Peyer's patch (tissue), 4 donors: ENCODE data around the gene DAAM1. TPM values are rescaled to one million over a fixed set of nuclear protein-coding genes. Genes with fewer than 3 reads are reported as not detected.

Experiments
- DNase-seq, 3 donors: peaks; one replicate each; pipeline ENCODE4 v3.0.0-alpha.2; 2017 to 2019
- H3K27ac ChIP-seq, 4 donors: fragments of 200-600 bp; sonication (generic); one replicate each; pipeline ENCODE4 v1.5.1; 2016 to 2019
- H3K27me3 ChIP-seq, 2 donors: fragments of 200-600 bp; sonication (generic); one replicate each; pipeline ENCODE4 v1.5.1; 2019
- H3K36me3 ChIP-seq, 3 donors: fragments of 200-600 bp; sonication (generic); one replicate each; pipeline ENCODE4 v1.5.1; 2016 to 2019
- H3K4me1 ChIP-seq, 4 donors: fragments of 200-600 bp; sonication (generic); one replicate each; pipeline ENCODE4 v1.5.1; 2016 to 2019
- H3K4me3 ChIP-seq, 4 donors: fragments of 200-600 bp; sonication (generic); 1 replicate in 3 of 4; 2 replicates in 1 of 4; pipeline ENCODE4 v1.5.1; 2016 to 2019; ENCODE audit warnings: mild to moderate bottlenecking in 1 of 4
- H3K9me3 ChIP-seq, 4 donors: fragments of 200-600 bp; sonication (generic); one replicate each; pipeline ENCODE4 v1.5.1; 2016 to 2019; ENCODE audit warnings: mild to moderate bottlenecking in 1 of 4
- POLR2A ChIP-seq, 2 donors: fragments of 450-650 bp; IDR thresholded peaks; one replicate each; pipeline ENCODE4 v1.5.1; 2017; ENCODE audit warnings: antibody characterized with exemption in 2 of 2, mild to moderate bottlenecking in 2 of 2, moderate library complexity in 2 of 2
- total RNA-seq, 4 donors: library from RNA; depleted of rRNA; stranded (reverse); fragments of >200 nt; gene quantifications; one replicate each; pipeline ENCODE4 v1.1.0, GENCODE V29; 2016
- TF ChIP-seq, protein P1 (sequence below), 6 experiments: fragments of 450-650 bp in 4 of 6; fragments of 200-600 bp in 2 of 6; sonication (generic) in 1 of 6; IDR thresholded peaks; one replicate each; pipeline ENCODE4 v1.5.1; 2017 to 2019; ENCODE audit warnings: antibody characterized with exemption in 6 of 6, mild to moderate bottlenecking in 3 of 6, moderate library complexity in 1 of 6

DAAM1 gene
- total RNA-seq, 4 donors from 2014 or later: 17.7 to 110 (median 61.7) TPM

- TF ChIP-seq POLR2A (IDR thresholded peaks at IDR 0.05): no peak
- TF ChIP-seq, protein P1, sequence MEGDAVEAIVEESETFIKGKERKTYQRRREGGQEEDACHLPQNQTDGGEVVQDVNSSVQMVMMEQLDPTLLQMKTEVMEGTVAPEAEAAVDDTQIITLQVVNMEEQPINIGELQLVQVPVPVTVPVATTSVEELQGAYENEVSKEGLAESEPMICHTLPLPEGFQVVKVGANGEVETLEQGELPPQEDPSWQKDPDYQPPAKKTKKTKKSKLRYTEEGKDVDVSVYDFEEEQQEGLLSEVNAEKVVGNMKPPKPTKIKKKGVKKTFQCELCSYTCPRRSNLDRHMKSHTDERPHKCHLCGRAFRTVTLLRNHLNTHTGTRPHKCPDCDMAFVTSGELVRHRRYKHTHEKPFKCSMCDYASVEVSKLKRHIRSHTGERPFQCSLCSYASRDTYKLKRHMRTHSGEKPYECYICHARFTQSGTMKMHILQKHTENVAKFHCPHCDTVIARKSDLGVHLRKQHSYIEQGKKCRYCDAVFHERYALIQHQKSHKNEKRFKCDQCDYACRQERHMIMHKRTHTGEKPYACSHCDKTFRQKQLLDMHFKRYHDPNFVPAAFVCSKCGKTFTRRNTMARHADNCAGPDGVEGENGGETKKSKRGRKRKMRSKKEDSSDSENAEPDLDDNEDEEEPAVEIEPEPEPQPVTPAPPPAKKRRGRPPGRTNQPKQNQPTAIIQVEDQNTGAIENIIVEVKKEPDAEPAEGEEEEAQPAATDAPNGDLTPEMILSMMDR (IDR thresholded peaks at IDR 0.05): no peak
- DNase-seq: no peak
- H3K9me3 ChIP-seq: no peaks in the 10 kb centered on the region
- no peaks in the 10 kb centered on the region for H3K4me1 ChIP-seq
- peak overlapping the region in 1 of 4 donors; percentile 29 for H3K27ac ChIP-seq
- no peak overlapping the region for H3K4me3 ChIP-seq
- peaks cover 0 to 6% (median 0%) of the 10 kb centered on the region in 3 donors for H3K36me3 ChIP-seq
- H3K27me3 ChIP-seq: no peaks in the 10 kb centered on the region
Measured at GRCh38 chr14:59349258-59349701, 160.8 kb downstream of the DAAM1 start.

GRCh38 chr14:59352961-59353360 is 164.5 kb downstream of the DAAM1 start:
- Histone ChIP-seq H3K27me3 (no peaks in the 10 kb centered on the region), H3K9me3 (no peaks in the 10 kb centered on the region), H3K4me3 (no peak overlapping the region), H3K4me1 (peaks cover 0 to under 1% (median 0%) of the 10 kb centered on the region in 4 donors), H3K36me3 (peaks cover 0 to 28% (median 0%) of the 10 kb centered on the region in 3 donors), H3K27ac (no peak overlapping the region)
- no peak for TF ChIP-seq POLR2A (IDR thresholded peaks at IDR 0.05)
- TF ChIP-seq, protein P1 (IDR thresholded peaks at IDR 0.05): no peak
- DNase-seq: no peak

DNA sequence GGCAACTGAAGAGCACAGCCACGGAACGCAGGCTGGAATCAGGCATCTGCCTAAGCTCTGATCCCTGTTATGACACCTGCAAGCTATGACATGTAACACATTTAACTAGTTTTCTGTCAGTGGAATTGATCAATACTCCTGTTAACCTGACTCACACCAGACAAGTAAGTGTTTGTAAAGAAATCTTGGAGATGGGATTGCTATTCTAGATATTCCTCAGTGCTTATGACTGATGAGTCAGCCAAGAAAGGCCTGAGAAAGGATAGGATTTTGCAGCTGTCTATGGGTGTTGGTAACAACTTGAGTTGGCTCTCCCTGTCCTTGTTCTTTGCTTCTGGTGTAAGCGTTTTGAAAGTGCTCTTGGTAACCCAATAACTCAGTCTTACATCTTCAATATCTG is 166.2 kb downstream of the DAAM1 start:
- H3K9me3 ChIP-seq: no peaks in the 10 kb centered on the region
- TF ChIP-seq, protein P1 (IDR thresholded peaks at IDR 0.05): no peak
- no peak for TF ChIP-seq POLR2A (IDR thresholded peaks at IDR 0.05)
- H3K4me1 ChIP-seq: peaks cover 0 to 16% (median 0%) of the 10 kb centered on the region in 4 donors
- peak overlapping the region in 1 of 4 donors; percentile 17 for H3K27ac ChIP-seq
- no peak overlapping the region for H3K4me3 ChIP-seq
- DNase-seq: no peak
- H3K27me3 ChIP-seq: no peaks in the 10 kb centered on the region
- H3K36me3 ChIP-seq: peaks cover 0 to 28% (median 0%) of the 10 kb centered on the region in 3 donors

DNA sequence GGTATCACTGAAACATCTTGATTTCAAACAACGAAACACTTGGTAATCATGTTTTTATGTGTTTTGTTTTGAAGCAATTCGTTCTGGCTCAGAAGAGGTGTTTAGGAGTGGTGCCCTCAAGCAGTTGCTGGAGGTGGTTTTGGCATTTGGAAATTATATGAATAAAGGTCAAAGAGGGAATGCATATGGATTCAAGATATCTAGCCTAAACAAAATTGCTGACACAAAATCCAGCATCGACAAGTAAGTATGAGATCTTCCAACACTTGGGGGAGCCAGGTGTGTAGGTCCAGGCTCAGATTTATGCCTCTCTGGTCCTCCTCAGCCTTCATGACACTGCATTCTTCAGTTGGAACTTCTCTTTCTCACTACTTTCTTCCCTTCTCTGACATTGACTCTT is 166.6 kb downstream of the DAAM1 start:
- TF ChIP-seq, protein P1 (IDR thresholded peaks at IDR 0.05): no peak
- no peak for TF ChIP-seq POLR2A (IDR thresholded peaks at IDR 0.05)
- Histone ChIP-seq H3K4me3 (no peak overlapping the region), H3K36me3 (peaks cover 0 to 28% (median 0%) of the 10 kb centered on the region in 3 donors), H3K27ac (peak overlapping the region in 1 of 4 donors; percentile 15), H3K27me3 (no peaks in the 10 kb centered on the region), H3K9me3 (no peaks in the 10 kb centered on the region), H3K4me1 (peaks cover 0 to 21% (median 0%) of the 10 kb centered on the region in 4 donors)
- no peak for DNase-seq

DNA sequence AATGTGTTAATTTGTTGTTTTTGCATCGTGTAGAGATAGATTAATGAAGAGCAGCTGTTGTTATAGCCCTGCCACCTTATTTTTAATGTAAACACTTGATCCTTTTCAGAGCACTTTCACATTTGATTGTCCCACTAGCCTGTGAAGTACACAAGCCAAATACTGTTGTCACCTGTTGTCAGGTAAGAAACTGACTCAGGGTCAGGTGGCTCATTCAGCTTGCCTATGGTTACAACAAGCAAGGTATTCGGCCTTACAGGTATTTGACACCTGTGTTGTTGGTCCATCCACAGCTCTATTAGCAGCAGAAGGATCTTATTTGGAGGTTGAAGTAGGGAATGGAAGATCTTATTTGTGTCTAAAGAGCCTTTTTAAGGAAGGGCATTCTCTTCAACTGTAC is 167.8 kb downstream of the DAAM1 start:
- TF ChIP-seq, protein P1 (IDR thresholded peaks at IDR 0.05): no peak
- TF ChIP-seq POLR2A (IDR thresholded peaks at IDR 0.05): no peak
- no peak for DNase-seq
- no peak overlapping the region for H3K4me3 ChIP-seq
- no peaks in the 10 kb centered on the region for H3K27me3 ChIP-seq
- H3K27ac ChIP-seq: peak overlapping the region in 2 of 4 donors; percentile 38 to 54
- H3K36me3 ChIP-seq: peaks cover 0 to 28% (median 0%) of the 10 kb centered on the region in 3 donors
- peaks cover 0 to 28% (median 0%) of the 10 kb centered on the region in 4 donors for H3K4me1 ChIP-seq
- no peaks in the 10 kb centered on the region for H3K9me3 ChIP-seq
